Adrenal gland (tissue), 12 donors: ENCODE data around the gene DEPDC4. TPM values are rescaled to one million over a fixed set of nuclear protein-coding genes. Genes with fewer than 3 reads are reported as not detected.

Source experiments
- DNase-seq, 7 donors: peaks; one replicate each; pipeline ENCODE4 v3.0.0-alpha.2; 2019 to 2020
- H3K27ac ChIP-seq, 5 donors: fragments of 200-600 bp; sonication (generic) in 4 of 5; 1 replicate in 3 of 5; 2 replicates in 2 of 5; pipeline versions ENCODE4 v1.5.1 to v1.8.0; 2016 to 2020; ENCODE audit warnings: mild to moderate bottlenecking in 1 of 5
- H3K27me3 ChIP-seq: fragments of 200-600 bp; 2 replicates; pipeline ENCODE4 v1.8.0; 2021
- H3K36me3 ChIP-seq, 2 donors: fragments of 200-600 bp; replicated peaks in 1 of 2; 1 replicate in 1 of 2; 2 replicates in 1 of 2; pipeline versions ENCODE4 v1.5.1 to v1.8.0; 2018 to 2022
- H3K4me1 ChIP-seq, 2 donors: fragments of 200-600 bp; replicated peaks in 1 of 2; 1 replicate in 1 of 2; 2 replicates in 1 of 2; pipeline versions ENCODE4 v1.5.1 to v1.8.0; 2018 to 2021
- H3K4me3 ChIP-seq, 4 donors: fragments of 200-600 bp; sonication (generic) in 3 of 4; one replicate each; pipeline ENCODE4 v1.5.1; 2016 to 2018
- H3K9me3 ChIP-seq, 3 donors: fragments of 200-600 bp; sonication (generic) in 1 of 3; replicated peaks in 1 of 3; 1 replicate in 2 of 3; 2 replicates in 1 of 3; pipeline versions ENCODE4 v1.5.1 to v1.8.0; 2016 to 2021
- CTCF ChIP-seq, 6 experiments: fragments of 450-650 bp in 4 of 6; fragments of 200-600 bp in 2 of 6; sonication (generic) in 1 of 6; IDR thresholded peaks; 1 replicate in 5 of 6; 2 replicates in 1 of 6; pipeline versions ENCODE4 v1.5.1 to v1.8.0; 2016 to 2021; ENCODE audit warnings: antibody characterized with exemption in 6 of 6, mild to moderate bottlenecking in 2 of 6, moderate library complexity in 1 of 6
- POLR2A ChIP-seq, 2 donors: fragments of 450-650 bp; IDR thresholded peaks; one replicate each; pipeline ENCODE4 v1.6.1; 2017; ENCODE audit warnings: antibody characterized with exemption in 2 of 2, mild to moderate bottlenecking in 2 of 2, moderate library complexity in 1 of 2
- WGBS, 4 donors: extraction: QIAGEN DNeasy Blood & Tissue Kit in 2 of 4; methylation state at CpG; one replicate each; pipeline versions ENCODE4 v1.1.5 to v1.1.7; 2013 to 2017; 5-methylcytosine and 5-hydroxymethylcytosine counted together
- intact Hi-C, 2 donors: fragments of 100-400 bp; cut with DNase I; formaldehyde crosslinking; loops; one replicate each; pipeline versions ENCODE4 v1.14.1 to v1.15.0; 2022 to 2023
- polyA plus RNA-seq, 3 donors: library from polyadenylated mRNA; stranded (reverse); fragments of 200-250 nt in 2 of 3; fragments of 350-450 nt in 1 of 3; fragmentation: Illumina TruSeq in 1 of 3; extraction: RNeasy Lipid Tissue Mini Kit (QIAGEN cat#74804) in 1 of 3; gene quantifications; one replicate each; pipeline ENCODE4 v1.2.3, GENCODE V29; 2013 to 2014
- small RNA-seq, 2 donors: library from RNA; depleted of rRNA; stranded (forward); fragments of <200 nt; gene quantifications; one replicate each; pipeline ENCODE3, GENCODE V24; 2016
- total RNA-seq, 9 donors: library from RNA; depleted of rRNA in 4 of 9; stranded (reverse); fragments of >200 nt in 4 of 9; fragments of 120-200 nt in 1 of 9; fragmentation: NEBNext Ultra II Directional in 1 of 9; extraction: Animal tissue kit (Norgen Biotek cat#: 25700) in 1 of 9; gene quantifications; one replicate each; pipeline versions ENCODE4 v1.1.0 to v1.2.4, GENCODE V29; 2013 to 2023
- donor health status: healthy with polysubstance abuse.
- donor health status: Bipolar disorder and iron deficiency.
- donor health status: DM: yes; HTN: yes; CAD: no.
- donor health status: DM: no; HTN: no; CAD: no.
- donor health status: DM: no; HTN: no; CAD: no.
- donor health status: DM: yes; HTN: yes; CAD: no.

Gene DEPDC4
- total and polyA plus RNA-seq, 12 donors = 0.17 to 3.5 (median 1.5) TPM; not detected in 1

- H3K27ac ChIP-seq = peak overlapping the region in 1 of 5 donors; percentile 61
- H3K36me3 ChIP-seq = no peaks in the 10 kb centered on the region
These were observed 67.9 kb downstream of the DEPDC4 start for GRCh38 chr12:100199023-100199346.

GRCh38 chr12:100197486-100197885, 69.4 kb downstream of the DEPDC4 start:
- H3K4me1 ChIP-seq = peaks cover 5 to 19% of the 10 kb centered on the region in 2 donors
- no peaks in the 10 kb centered on the region for H3K36me3 ChIP-seq
- DNase-seq = no peak
- H3K4me3 ChIP-seq = no peak overlapping the region
- TF ChIP-seq POLR2A (IDR thresholded peaks at IDR 0.05) = no peak
- no peaks in the 10 kb centered on the region for H3K9me3 ChIP-seq
- intact Hi-C loops = no loop called here
- 90 to 98% (median 95%) methylated on average over 4 of the region's 4 CpGs for WGBS, 4 donors
- H3K27me3 ChIP-seq = no peaks in the 10 kb centered on the region
- no peak overlapping the region for H3K27ac ChIP-seq

More at GRCh38 chr12:100199023-100199346, 67.9 kb downstream of the DEPDC4 start:
- Histone ChIP-seq H3K9me3 (no peaks in the 10 kb centered on the region), H3K4me1 (peaks cover 5 to 21% of the 10 kb centered on the region in 2 donors), H3K4me3 (peak overlapping the region in 2 of 4 donors; percentile 70 to 93), H3K27me3 (no peaks in the 10 kb centered on the region)
- intact Hi-C loops = no loop called here
- no peak for TF ChIP-seq POLR2A (IDR thresholded peaks at IDR 0.05)
- TF ChIP-seq CTCF (IDR thresholded peaks at IDR 0.05) = no peak
- no peak for DNase-seq
- WGBS, 4 donors = 39 to 46% (median 43%) methylated on average over 6 of the region's 6 CpGs

- intact Hi-C loops = no loop called here
- Histone ChIP-seq H3K27me3 (no peaks in the 10 kb centered on the region), H3K9me3 (no peaks in the 10 kb centered on the region), H3K36me3 (no peaks in the 10 kb centered on the region), H3K4me1 (no peaks in the 10 kb centered on the region), H3K27ac (no peak overlapping the region), H3K4me3 (no peak overlapping the region)
- WGBS, 4 donors = 67 to 86% (median 73%) methylated on average over 1 of the region's 1 CpG
- peak in 1 of 7 donors; percentile 37 for DNase-seq
- no peak for TF ChIP-seq CTCF (IDR thresholded peaks at IDR 0.05)
- no peak for TF ChIP-seq POLR2A (IDR thresholded peaks at IDR 0.05)
These were observed 73.8 kb downstream of the DEPDC4 start for GRCh38 chr12:100193085-100193484.

Small RNA genes lying within 50 kb of the gene (small RNA-seq; reads per million reads assigned to genes)
- 0 reads per million in 2 donors for gene RF00019

Other genes with a start within 250 kb of the DEPDC4 start
- gene BLTP3B, start 124.2 kb downstream of the DEPDC4 start, total RNA-seq = 10 to 100 TPM; 32.2 to 50.2 (median 36.6) TPM
- gene BLTP3B, start 124.2 kb downstream of the DEPDC4 start, polyA plus RNA-seq = 10 to 100 TPM in 1 of 3 donors, 1 to 10 TPM in 2; 6.0 to 43.5 (median 6.5) TPM
- gene ACTR6, start 66.3 kb downstream of the DEPDC4 start, total RNA-seq = 10 to 100 TPM in 8 of 9 donors, 1 to 10 TPM in 1; 5.4 to 30.1 (median 24.0) TPM
- 10 to 100 TPM in 2 of 3 donors, 1 to 10 TPM in 1; 9.3 to 23.9 (median 11.3) TPM for gene ACTR6, start 66.3 kb downstream of the DEPDC4 start, polyA plus RNA-seq
- 10 to 100 TPM; 29.9 to 54.6 (median 44.7) TPM for gene SCYL2, start 98 bp upstream of the DEPDC4 start, total RNA-seq
- 10 to 100 TPM; 12.1 to 45.0 (median 14.6) TPM for gene SCYL2, start 98 bp upstream of the DEPDC4 start, polyA plus RNA-seq
- gene SLC17A8, start 90.0 kb upstream of the DEPDC4 start, total RNA-seq = under 1 TPM in 7 of 9 donors, not detected in 2; 0.11 to 0.85 (median 0.51) TPM
- gene SLC17A8, start 90.0 kb upstream of the DEPDC4 start, polyA plus RNA-seq = under 1 TPM in 1 of 3 donors, not detected in 2; 0.09 TPM
- gene NR1H4, start 206.8 kb upstream of the DEPDC4 start, total RNA-seq = 10 to 100 TPM; 29.0 to 66.9 (median 46.7) TPM
- 10 to 100 TPM; 17.2 to 59.9 (median 25.8) TPM for gene NR1H4, start 206.8 kb upstream of the DEPDC4 start, polyA plus RNA-seq